GM18499 (cell line): ENCODE data around the gene ANKFY1.

Source experiments
- ATAC-seq: cut with Tn5 transposase; IDR thresholded peaks from one replicate; pipeline ENCODE4 v1.9.1; 2021; ENCODE audit warnings: moderate number of reproducible peaks; ENCODE audit not compliant: insufficient read depth, unreplicated experiment

Gene ANKFY1

GRCh38 chr17:4130715-4131114 lies 133.1 kb downstream of the ANKFY1 start:
- ATAC-seq: no peak

DNA sequence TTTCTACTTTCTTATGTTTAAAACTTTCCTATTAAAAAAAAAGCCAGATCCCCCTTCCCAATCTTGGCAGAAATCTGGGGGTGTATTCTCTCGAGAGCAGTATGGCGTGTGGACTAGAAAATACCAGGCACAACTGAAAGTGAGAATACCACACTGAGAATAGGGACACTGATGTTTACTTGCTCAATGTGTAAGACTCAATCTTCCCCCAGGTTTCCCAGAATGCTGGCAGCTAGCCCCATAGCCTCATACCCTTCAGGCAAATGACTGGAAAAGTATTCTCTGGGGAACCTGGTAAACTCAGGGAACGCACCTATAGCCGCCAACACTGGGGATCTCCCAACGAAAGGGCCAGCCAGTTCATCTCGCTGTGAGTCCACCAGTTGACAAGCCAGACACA lies 136.2 kb downstream of the ANKFY1 start:
- ATAC-seq: no peak

- no peak for ATAC-seq
These were observed 138.2 kb downstream of the ANKFY1 start for GRCh38 chr17:4125552-4125951.

DNA sequence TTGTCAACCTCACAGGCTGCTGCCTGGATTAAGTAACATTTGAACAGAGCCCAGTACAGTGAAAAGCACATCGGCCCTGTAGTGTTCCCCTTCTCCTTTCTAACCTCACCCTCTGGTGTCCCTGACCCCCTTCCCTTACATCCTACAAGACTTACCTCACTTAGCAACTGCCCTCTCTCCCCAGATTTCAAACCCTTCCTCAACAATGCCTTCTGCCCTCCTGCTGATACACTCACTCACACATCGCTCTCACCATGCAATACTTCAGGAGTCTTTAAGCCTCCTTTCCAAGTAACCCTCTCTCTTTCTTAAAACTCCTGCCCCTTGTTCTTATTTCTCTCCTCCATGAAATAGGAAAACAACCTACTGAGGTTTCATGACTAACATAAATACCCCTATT lies 138.8 kb downstream of the ANKFY1 start:
- ATAC-seq: no peak

DNA sequence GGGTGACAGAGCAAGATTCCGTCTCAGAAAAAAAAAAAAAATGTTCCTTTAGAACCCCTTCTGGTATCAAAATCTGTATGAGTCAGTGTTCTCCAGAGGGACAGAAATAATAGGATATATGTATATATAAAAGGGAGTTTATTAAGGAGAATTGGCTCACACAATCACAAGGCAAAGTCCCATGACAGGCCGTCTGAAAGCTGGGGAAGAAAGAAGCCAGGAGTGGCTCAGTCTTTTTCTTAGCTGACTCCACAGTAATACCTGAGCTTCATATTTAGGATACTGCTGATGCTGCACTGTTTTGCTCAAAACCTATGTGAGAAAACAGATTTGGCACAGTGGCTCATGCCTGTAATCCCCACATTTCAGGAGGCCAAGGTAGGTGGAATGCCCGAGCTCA lies 143.4 kb downstream of the ANKFY1 start:
- ATAC-seq: no peak

DNA sequence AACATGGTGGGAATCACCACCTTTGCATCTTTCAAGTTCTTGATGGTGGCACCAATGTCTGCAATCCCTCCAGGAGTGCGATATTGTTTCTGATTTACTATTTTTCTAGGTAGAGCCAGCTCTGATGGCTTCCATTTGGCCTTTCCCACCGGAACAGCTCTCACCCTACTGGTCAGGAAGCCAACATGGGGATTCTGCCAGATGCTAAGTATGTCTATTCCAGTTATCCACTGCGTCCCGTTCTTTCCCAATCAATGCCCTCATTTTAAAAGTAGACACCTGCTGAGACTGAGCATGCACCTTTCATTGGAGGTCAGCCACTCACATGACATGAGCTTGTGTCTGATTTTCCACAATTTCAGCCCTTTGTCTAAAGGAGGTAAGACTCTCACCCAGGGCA lies 144.5 kb downstream of the ANKFY1 start:
- no peak for ATAC-seq

GRCh38 chr17:4118015-4118743 lies 145.6 kb downstream of the ANKFY1 start:
- no peak for ATAC-seq

DNA sequence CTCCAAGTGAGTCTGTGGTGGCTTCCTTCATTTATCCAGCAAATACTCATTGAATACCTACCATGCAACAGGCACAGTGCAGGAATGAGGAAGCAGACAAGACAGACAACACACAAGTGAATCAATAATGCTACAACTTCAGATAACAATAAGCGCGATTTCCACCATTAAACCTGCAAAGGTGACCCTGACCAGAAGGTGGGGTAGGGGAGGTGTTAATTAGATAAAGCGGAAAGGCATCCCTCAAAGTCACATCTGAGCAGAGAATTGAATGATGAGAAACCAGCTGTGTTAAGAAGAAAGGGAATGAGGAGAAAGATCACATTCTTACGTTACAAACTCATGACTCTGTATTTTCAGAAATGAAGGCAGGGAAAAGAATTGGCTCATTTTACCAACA lies 147.3 kb downstream of the ANKFY1 start:
- ATAC-seq: no peak
